GM19351 (cell line): Measurements from ENCODE around the gene CSF3.

ENCODE experiments used
- ATAC-seq: cut with Tn5 transposase; IDR thresholded peaks from one replicate; pipeline ENCODE4 v1.9.1; 2021; ENCODE audit warnings: mild to moderate bottlenecking, moderate library complexity; ENCODE audit not compliant: unreplicated experiment

The CSF3 gene

DNA sequence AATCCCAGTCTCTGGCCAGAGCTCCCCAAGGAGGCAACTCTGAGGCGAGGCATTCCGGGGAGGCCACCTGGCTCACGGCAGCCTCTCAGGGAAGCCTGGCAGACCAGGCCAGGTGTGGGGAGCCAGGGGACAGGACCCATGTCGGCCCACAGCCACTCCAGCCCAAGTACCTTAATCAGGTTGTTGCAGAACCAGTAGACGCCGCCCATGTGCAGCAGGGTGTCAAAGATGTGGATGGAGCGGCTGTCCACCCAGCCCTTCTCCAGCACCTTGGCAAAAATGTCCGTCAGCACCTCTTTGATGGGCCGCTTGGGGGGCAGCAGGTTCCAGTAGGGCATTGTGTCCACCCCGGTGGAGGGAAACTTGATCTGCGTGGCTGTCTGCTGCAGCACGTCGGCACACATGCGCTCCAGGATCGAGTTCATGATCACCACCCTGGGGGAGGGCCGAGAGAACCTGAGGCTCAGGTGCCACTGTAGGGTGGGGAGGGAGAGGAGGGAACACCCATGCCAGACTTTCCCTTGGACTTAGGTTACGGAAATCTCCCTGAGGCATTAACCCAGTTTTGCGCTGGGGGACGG, 7.8 kb downstream of the CSF3 start:
- ATAC-seq, result no peak

DNA sequence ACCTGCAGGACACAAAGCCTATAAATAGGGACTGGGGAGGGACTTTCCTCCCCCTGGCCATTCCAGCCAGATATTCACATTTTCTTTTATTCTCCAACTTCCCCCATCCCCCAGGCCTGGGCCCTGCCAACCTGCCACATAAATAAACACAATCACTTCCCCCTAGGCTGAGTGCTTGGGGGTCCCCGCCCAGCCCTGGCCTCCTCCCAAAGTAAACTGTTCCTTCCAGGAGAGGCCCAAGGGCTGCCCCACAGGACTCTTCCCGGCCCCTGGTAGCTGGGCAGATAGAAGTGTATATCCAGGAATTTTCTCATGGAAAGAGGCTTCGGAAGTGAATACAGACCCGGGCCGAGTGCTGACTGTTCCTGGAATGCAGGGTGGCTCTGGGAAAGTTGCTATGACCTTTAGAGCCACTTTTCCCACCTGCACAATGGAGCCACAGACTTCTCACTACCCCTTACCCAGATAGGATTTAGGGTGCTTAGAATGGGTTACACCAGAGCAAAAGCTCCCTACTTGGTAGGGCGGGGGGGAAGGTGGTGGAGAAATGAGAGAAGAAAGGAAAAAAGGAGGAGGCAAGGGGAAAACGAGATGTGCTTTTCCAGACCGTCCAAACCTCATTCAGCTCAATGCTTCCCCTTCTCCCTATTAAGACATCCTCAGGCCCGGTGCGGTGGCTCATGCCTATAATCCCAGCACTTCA, 8.5 kb downstream of the CSF3 start:
- ATAC-seq, result no peak

GRCh38 chr17:40024901-40025300, 9.7 kb downstream of the CSF3 start:
- ATAC-seq, result no peak

DNA sequence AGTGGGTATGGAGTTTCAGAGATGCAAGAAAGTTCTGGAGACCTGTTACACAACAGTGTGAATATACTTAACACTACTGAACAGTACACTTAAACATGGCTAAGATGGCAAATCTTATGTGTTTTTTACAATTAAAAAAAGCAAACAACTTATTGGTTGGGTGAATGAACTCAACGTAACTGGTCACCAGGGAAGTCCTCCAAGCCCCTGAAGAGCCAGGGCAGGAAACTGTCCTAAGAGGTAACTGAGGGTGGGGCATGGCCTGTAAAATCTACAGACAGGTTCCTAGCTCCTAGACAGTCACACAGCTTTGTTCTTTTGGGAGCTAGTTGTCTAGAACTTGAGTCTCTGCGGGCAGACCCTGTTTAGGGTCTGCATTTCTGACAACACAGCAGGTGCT, 10.3 kb downstream of the CSF3 start:
- no peak for ATAC-seq

- no peak for ATAC-seq
Measured at GRCh38 chr17:40025991-40026815, 11.0 kb downstream of the CSF3 start.

DNA sequence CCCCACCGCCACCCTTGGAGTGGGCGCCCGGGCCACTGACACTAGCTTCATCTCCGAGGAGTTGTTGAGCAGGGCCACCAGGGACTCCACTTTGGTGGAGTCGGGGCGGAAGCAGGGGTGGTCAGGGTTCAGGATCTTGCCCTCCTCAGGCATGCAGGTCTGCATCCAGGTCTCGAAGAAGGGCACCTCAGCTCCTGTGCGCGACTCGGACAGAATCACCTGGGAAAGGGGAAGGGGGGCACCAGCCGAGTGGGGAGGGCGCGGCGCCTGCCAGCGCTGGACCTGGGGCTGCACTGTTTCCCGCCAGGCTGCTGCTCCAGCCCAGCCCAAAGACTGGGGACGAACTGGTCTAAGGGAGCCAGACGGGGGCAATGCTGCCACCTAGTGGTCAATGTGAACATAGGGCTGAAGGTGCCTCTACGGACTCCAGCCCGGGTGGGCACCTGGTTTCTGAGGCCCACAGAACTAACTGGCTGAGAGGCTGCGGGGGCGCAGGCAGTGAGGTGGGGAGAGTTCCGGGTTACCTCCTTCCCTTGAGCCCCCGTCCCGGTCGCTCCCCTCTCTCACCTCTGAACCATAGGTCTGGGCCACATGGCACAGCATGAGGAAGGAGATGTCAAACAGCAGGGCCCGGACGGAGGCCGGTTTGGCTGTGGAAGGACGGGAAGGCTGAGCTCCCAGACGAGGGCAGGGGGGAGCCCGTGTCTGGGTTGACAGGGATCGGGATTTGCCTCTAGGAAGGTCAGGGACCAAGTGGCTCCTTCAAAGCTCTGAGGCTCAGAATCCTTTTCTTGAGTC, 11.8 kb downstream of the CSF3 start:
- no peak for ATAC-seq

DNA sequence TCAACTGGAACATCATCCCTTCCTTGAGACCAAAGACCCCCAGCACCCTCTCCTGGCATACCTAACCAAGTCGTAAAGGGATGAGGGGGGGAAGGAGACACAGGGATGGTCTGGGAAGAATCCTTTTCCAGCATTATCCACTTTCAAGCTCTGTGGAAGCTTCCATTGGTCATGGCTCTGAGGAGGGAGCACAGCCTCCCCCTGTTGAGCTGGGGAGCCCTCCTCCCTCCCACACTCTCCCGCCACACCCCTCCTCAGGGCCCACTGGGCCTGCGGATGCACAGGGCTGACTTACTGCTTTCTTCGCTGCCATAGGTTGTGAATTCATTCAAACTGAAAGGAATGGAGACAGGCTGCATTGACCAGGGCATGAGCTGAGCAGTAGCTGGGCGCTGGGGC, 12.4 kb downstream of the CSF3 start:
- no peak for ATAC-seq

DNA sequence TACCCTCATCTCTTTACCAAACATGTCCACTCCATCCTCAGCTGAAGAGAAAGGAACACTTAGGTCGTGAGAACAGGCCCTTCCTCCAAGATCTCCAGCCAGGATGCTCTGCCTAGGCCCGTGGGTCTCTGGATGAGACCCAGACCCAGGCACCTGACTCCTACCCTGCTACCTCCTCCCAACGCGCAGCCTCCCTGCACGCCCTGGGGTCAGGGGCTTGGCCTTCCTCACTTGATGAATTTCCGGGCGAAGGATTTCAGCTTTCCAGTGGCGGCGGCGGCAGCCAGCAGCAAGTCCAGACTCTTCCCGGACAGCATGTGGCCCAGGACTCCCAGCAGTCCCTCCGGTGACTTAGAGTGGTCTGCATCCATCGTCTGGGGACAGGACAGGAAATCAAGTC, 13.4 kb downstream of the CSF3 start:
- ATAC-seq, result no peak

DNA sequence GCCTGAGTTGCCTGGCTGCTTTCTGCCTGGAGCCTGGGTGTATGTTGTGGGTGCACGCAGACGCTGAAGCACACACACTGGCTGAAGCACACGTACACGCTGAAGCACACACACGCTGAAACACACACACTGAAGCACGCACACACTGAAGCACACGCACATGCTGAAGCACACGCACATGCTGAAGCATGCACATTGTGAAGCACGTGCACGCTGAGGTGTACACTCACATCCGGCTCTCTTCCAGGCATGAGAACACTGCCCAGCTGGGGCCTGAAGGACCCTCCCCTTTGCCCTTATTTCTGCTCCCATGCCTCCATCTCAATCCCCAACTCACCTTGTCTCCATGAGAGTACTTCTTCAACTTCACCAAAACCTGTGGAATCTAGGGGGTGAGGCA, 16.5 kb downstream of the CSF3 start:
- no peak for ATAC-seq

DNA sequence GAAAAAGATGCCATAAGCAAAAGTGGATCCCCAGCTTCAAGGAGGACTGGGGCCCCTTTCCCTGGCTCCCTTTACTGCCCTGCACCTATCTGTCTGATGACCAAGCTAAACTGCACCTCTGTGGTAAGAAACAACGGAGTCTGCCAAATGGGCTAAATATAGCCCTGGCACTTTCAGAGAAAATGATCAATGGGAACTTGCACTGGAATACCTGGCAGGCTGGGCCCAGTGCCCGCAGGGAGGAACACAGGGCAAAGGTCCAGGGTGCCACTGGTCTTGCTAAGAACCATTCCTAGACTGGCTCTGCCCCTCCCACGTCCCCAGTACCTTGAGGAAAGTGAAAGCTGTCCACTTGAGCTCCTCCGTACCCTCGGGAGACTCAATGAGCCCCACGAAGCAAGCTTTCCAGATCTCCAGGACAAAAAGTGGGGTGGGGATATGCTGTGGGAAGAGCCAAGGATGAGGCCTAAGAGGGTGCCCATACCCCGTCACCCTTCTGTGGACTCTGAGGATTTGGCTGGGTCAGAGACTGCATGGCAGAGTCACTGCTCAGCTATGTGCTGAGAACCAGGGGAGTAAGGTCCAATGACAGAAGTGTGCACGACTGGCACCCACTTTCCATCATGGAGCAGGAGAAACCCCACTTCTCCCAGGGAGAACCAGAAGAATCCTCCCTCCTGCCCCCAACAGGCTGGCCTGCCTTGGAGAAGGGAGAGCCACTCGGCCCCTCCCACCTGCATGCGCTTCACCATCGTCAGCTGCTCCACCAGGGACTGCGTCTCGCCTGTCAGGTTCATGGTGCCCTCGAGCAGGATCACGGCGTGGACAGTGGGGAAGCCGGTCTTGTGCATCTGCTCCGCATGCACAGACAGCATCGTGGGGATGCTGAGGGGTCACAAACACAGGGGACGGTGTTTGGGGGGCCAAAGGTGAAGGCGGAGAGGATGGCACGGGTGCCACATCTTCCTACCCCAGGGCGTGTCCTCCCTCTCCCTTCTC, 17.4 kb downstream of the CSF3 start:
- no peak for ATAC-seq

DNA sequence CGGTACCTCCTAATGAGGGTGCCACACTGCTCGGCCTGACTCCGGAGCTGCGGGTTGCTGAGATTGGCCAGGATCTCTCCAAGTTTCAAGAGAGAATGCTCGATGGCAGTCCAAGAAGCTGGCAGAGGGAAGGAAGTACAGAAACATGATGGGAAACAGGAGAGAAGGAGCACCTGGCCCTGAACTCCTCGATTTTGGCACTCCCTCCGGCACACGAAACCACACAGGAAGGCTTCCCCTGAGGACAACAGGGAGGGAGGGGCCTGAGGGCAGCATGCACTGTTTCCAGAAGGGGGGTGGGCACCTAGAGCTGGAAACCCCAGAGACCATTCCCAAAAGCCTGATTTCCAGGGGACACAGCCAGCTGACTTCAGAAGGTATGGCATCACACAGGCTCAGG, 18.1 kb downstream of the CSF3 start:
- ATAC-seq, result no peak

GRCh38 chr17:40034426-40035161, 19.4 kb downstream of the CSF3 start:
- ATAC-seq, result no peak

DNA sequence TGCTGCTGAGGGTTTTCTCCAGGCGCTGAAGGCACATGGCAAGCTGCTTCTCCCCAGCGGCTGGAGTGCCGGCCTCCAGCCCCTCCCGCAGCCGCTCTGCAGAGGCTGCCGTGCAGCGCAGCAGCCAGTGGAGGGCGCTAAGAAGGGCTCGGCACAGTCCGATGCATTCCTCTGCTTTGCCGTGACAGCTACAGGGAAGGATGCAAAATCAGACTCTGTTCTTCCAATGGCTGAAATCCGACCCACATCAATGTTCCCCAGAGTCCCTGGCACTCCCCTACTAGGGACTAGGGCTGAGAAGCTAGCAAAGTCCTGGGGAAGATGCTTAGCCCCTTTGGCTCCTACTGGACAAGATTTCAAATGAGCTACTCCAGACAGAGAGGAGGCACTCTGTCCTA, 19.9 kb downstream of the CSF3 start:
- no peak for ATAC-seq

DNA sequence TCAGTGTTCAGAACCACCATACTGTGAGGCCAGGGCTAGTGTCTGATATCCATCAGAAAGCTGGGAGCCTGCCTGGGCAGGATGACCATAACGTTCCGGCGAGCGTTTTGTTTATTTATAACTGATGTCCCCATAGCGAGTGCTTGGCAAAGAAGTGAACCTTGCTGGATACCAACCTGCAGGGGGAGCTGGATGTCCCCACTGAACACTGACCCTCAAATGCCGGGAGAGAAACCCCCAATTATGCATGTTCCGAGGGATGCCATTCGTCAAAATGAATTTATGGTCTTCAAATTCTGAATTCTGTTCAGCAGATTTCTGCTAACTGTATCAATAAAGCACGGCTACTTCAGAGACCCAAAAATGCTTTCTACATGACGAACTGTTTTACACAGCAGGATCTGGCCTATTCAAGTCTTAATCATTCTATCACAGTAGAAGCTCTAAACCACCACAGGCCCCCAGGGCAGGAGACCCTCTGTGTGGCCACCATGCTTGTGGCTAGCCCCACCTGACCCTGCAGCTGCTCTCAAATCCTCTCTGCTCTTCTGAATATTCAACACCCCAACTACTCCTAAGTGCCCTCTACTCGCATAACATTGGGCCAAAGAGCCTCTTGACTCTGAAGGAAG, 23.8 kb downstream of the CSF3 start:
- no peak for ATAC-seq

- no peak for ATAC-seq
Measured at GRCh38 chr17:40041196-40041595, 26.0 kb downstream of the CSF3 start.

GRCh38 chr17:40056379-40057015, 41.3 kb downstream of the CSF3 start:
- no peak for ATAC-seq

GRCh38 chr17:40058186-40058784, 43.0 kb downstream of the CSF3 start:
- no peak for ATAC-seq

DNA sequence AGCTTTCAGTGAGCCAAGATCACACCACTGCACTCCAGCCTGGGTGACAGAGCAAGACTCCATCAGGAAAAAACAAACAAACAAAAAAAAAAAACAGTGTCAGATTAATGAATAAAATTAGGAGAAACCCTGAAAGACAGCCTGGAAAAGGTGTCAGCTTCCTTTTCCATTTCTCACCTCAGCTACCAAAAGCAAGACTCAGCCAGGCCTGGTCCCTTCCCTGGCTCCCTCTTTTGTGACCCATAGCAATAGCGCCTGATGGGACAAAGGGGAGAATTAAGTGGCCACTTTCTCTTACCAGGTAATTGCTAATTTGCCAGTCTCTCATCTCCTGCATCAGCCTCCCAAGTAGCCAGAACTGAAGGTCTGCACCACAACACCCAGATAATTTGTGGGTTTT, 43.6 kb downstream of the CSF3 start:
- ATAC-seq, result no peak
